Upper lobe of left lung (tissue), 6 donors: ENCODE results near the gene NBEA. TPM values are rescaled to one million over a fixed set of nuclear protein-coding genes. Genes with fewer than 3 reads are reported as not detected.
"Not testable (repeated sequence)": the region's sequence is repeated elsewhere in the genome, so short reads cannot be mapped to it uniquely, and the experiment has no call there.

ENCODE experiments used
- ATAC-seq, 2 donors: fragments of 200-7000 bp; cut with Tn5 transposase; one replicate each; pipeline ENCODE4 v1.9.1; 2022; ENCODE audit warnings: mild to moderate bottlenecking in 2 of 2, moderate library complexity in 2 of 2; ENCODE audit not compliant: low FRiP score in 2 of 2
- DNase-seq, 2 donors: peaks; one replicate each; pipeline ENCODE4 v3.0.0-alpha.2; 2019 to 2020
- H3K27ac ChIP-seq, 4 donors: fragments of 200-600 bp; sonication (generic); one replicate each; pipeline ENCODE4 v1.5.1; 2016 to 2019
- H3K27me3 ChIP-seq, 4 donors: fragments of 200-600 bp; sonication (generic); one replicate each; pipeline ENCODE4 v1.5.1; 2017 to 2019
- H3K36me3 ChIP-seq, 4 donors: fragments of 200-600 bp; sonication (generic); one replicate each; pipeline ENCODE4 v1.5.1; 2016 to 2019
- H3K4me1 ChIP-seq, 4 donors: fragments of 200-600 bp; sonication (generic); one replicate each; pipeline ENCODE4 v1.5.1; 2018 to 2019
- H3K4me3 ChIP-seq, 4 donors: fragments of 200-600 bp; sonication (generic); one replicate each; pipeline ENCODE4 v1.5.1; 2017 to 2019; ENCODE audit warnings: mild to moderate bottlenecking in 2 of 4, moderate library complexity in 1 of 4
- H3K9me3 ChIP-seq, 4 donors: fragments of 200-600 bp; sonication (generic); one replicate each; pipeline ENCODE4 v1.5.1; 2018 to 2019
- EP300 ChIP-seq, 4 donors: sonication (generic); formaldehyde crosslinking; IDR thresholded peaks; one replicate each; pipeline ENCODE4 v1.5.1; 2017; ENCODE audit warnings: antibody characterized with exemption in 4 of 4, control low read depth in 2 of 4
- POLR2A ChIP-seq, 4 donors: fragments of 450-650 bp; IDR thresholded peaks; one replicate each; pipeline ENCODE4 v1.5.1; 2016 to 2017; ENCODE audit warnings: antibody characterized with exemption in 4 of 4, mild to moderate bottlenecking in 2 of 4
- POLR2AphosphoS5 ChIP-seq, 2 donors: sonication (generic); formaldehyde crosslinking; IDR thresholded peaks; one replicate each; pipeline ENCODE4 v1.5.1; 2017; ENCODE audit warnings: antibody characterized with exemption in 2 of 2
- WGBS, 2 donors: methylation state at CpG; one replicate each; pipeline ENCODE4 v1.1.5; 2017 to 2018; 5-methylcytosine and 5-hydroxymethylcytosine counted together
- total RNA-seq, 6 donors: library from RNA; depleted of rRNA in 4 of 6; stranded (reverse); fragments of >200 nt in 4 of 6; gene quantifications; one replicate each; pipeline versions ENCODE4 v1.1.0 to v1.2.1, GENCODE V29; 2016 to 2021
- TF ChIP-seq, protein P1 (sequence below), 6 experiments: fragments of 450-650 bp in 4 of 6; fragments of 200-600 bp in 2 of 6; sonication (generic) in 2 of 6; IDR thresholded peaks; one replicate each; pipeline ENCODE4 v1.5.1; 2016 to 2019; ENCODE audit warnings: antibody characterized with exemption in 6 of 6
- donor health status: DM: no; HTN: no; CAD: no; lungs with moderate emphysema.
- donor health status: DM: no; HTN: yes; CAD: no; lungs with severe emphysema.

NBEA gene
- total RNA-seq, 6 donors from 2014 or later, result 2.7 to 21.4 (median 5.5) TPM

DNA sequence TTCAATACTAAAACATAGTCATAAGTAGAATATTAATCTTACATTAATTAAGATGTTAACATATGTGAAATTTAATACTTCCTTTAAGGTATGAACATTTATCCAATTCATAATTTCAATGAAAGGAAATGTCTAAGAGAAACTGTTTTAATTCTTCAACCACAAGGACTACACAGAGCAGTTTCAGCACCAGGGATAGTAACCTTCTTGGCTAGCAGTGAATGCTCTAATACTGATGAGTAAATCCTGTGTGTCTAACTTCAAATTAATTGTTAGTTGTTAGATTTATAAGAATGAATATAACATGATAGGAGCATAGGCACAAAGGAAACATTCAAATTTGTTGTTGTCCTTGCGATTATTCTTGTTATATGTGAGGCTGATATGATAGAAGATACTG lies 15.6 kb upstream of the NBEA start:
- H3K4me1 ChIP-seq, result no peaks in the 10 kb centered on the region
- no peaks in the 10 kb centered on the region for H3K27me3 ChIP-seq
- DNase-seq, result no peak
- H3K9me3 ChIP-seq, result no peaks in the 10 kb centered on the region
- H3K4me3 ChIP-seq, result no peak overlapping the region
- TF ChIP-seq, protein P1, sequence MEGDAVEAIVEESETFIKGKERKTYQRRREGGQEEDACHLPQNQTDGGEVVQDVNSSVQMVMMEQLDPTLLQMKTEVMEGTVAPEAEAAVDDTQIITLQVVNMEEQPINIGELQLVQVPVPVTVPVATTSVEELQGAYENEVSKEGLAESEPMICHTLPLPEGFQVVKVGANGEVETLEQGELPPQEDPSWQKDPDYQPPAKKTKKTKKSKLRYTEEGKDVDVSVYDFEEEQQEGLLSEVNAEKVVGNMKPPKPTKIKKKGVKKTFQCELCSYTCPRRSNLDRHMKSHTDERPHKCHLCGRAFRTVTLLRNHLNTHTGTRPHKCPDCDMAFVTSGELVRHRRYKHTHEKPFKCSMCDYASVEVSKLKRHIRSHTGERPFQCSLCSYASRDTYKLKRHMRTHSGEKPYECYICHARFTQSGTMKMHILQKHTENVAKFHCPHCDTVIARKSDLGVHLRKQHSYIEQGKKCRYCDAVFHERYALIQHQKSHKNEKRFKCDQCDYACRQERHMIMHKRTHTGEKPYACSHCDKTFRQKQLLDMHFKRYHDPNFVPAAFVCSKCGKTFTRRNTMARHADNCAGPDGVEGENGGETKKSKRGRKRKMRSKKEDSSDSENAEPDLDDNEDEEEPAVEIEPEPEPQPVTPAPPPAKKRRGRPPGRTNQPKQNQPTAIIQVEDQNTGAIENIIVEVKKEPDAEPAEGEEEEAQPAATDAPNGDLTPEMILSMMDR (IDR thresholded peaks at IDR 0.05), result no peak
- TF ChIP-seq POLR2AphosphoS5 (IDR thresholded peaks at IDR 0.05) (no peak), POLR2A (IDR thresholded peaks at IDR 0.05) (no peak), EP300 (IDR thresholded peaks at IDR 0.05) (no peak)
- no peak overlapping the region for H3K27ac ChIP-seq
- ATAC-seq, result no peak
- WGBS, 2 donors, result 73 to 86% methylated on average over 1 of the region's 1 CpG
- no peaks in the 10 kb centered on the region for H3K36me3 ChIP-seq

- 79 to 80% methylated on average over 1 of the region's 1 CpG for WGBS, 2 donors
- ATAC-seq, result not testable (repeated sequence)
Observed at GRCh38 chr13:34928676-34929075, 13.4 kb upstream of the NBEA start.

DNA sequence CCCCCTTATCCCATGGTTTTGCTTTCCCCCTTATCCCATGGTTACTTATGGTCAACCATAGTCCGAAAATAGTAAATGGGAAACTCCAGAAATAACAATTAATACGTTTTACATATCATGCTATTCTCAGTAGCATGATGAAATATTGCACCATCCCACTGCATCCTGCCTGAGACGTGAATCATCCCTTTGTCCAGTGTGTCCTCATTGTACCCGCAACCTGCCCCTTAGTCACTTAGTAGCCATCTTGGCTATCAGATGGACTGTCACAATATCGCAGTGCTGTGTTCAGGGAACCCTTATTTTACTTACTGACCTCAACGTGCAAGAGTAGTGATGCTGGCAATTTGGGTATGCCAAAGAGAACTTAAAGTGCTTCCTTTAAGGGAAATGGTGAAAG lies 10.5 kb upstream of the NBEA start:
- WGBS, 2 donors, result 69 to 73% methylated on average over 6 of the region's 6 CpGs
- TF ChIP-seq POLR2A (IDR thresholded peaks at IDR 0.05) (no peak), POLR2AphosphoS5 (IDR thresholded peaks at IDR 0.05) (no peak), EP300 (IDR thresholded peaks at IDR 0.05) (no peak)
- TF ChIP-seq, protein P1 (IDR thresholded peaks at IDR 0.05), result no peak
- H3K27me3 ChIP-seq, result no peaks in the 10 kb centered on the region
- no peaks in the 10 kb centered on the region for H3K4me1 ChIP-seq
- no peak for DNase-seq
- no peak overlapping the region for H3K4me3 ChIP-seq
- H3K36me3 ChIP-seq, result no peaks in the 10 kb centered on the region
- H3K27ac ChIP-seq, result no peak overlapping the region
- H3K9me3 ChIP-seq, result no peaks in the 10 kb centered on the region
- ATAC-seq, result no peak

More at GRCh38 chr13:34928676-34929075, 13.4 kb upstream of the NBEA start:
- not testable (repeated sequence) for H3K27me3 ChIP-seq, H3K9me3 ChIP-seq, H3K36me3 ChIP-seq, H3K4me3 ChIP-seq, H3K27ac ChIP-seq, DNase-seq, H3K4me1 ChIP-seq

DNA sequence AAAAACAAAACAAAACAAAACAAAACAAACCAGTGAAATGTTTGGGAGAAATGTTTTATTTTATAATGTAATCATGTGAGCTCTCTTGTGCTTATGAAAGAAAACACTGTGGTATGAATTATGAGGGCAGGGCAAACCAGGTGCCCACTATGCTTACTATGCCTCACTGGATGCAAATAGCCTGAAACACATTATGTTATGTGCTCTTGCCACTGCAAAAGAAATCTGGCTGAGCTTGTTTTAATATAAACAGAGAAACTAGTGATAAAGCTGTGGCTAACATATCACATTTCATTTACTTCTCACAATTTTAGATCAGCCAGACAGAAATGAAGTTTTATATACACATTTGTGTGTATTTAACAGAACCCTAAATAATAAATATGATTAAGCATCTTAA lies 8.7 kb upstream of the NBEA start:
- H3K4me1 ChIP-seq, result no peaks in the 10 kb centered on the region

GRCh38 chr13:34933786-34934185 lies 8.3 kb upstream of the NBEA start:
- H3K27ac ChIP-seq, result no peak overlapping the region
- WGBS, 2 donors, result 60 to 79% methylated on average over 2 of the region's 2 CpGs

More for the DNA sequence above, 8.7 kb upstream of the NBEA start:
- ATAC-seq (no peak), DNase-seq (no peak)
- H3K4me3 ChIP-seq, result no peak overlapping the region
- no peaks in the 10 kb centered on the region for H3K9me3 ChIP-seq
- TF ChIP-seq, protein P1 (IDR thresholded peaks at IDR 0.05), result no peak
- no peak for TF ChIP-seq EP300 (IDR thresholded peaks at IDR 0.05)
- no peak for TF ChIP-seq POLR2AphosphoS5 (IDR thresholded peaks at IDR 0.05)
- no peak for TF ChIP-seq POLR2A (IDR thresholded peaks at IDR 0.05)
- no peaks in the 10 kb centered on the region for H3K27me3 ChIP-seq
- no peak overlapping the region for H3K27ac ChIP-seq
- H3K36me3 ChIP-seq, result no peaks in the 10 kb centered on the region

More at GRCh38 chr13:34933786-34934185, 8.3 kb upstream of the NBEA start:
- DNase-seq (no peak), ATAC-seq (no peak)
- no peaks in the 10 kb centered on the region for H3K9me3 ChIP-seq
- H3K36me3 ChIP-seq, result no peaks in the 10 kb centered on the region
- no peak overlapping the region for H3K4me3 ChIP-seq
- H3K27me3 ChIP-seq, result no peaks in the 10 kb centered on the region
- no peaks in the 10 kb centered on the region for H3K4me1 ChIP-seq
- TF ChIP-seq POLR2A (IDR thresholded peaks at IDR 0.05) (no peak), EP300 (IDR thresholded peaks at IDR 0.05) (no peak), POLR2AphosphoS5 (IDR thresholded peaks at IDR 0.05) (no peak)
- TF ChIP-seq, protein P1 (IDR thresholded peaks at IDR 0.05), result no peak
